ENCODE results near the gene PIGO.

DNA sequence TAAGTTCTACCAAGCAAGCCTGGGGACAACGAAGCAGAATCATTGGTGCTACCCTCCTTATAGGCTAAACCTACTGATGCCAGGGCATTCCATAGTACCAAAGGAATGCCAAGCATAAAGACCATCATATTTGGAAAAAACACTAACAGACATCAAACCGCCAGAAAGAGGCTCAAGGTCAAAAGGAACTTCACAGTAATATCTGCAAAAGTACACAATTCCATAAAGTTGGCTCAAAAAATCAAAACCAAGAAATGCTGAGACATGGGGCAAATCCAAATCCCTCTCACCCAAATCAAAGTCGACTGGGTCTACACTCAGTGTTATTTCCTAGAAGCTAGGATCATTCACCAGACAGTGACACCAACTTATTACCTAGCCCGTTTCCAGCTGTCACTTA lies 27.4 kb downstream of the PIGO start:
- TF ChIP-seq CTCF (IDR thresholded peaks at IDR 0.05) (no peak), EP300 (IDR thresholded peaks at IDR 0.05; ENCODE audit: borderline replicate concordance in 1 of 2, low read depth in 1 of 2, low read length in 1 of 2) (no peak), RFX5 (IDR thresholded peaks at IDR 0.05; ENCODE audit: low read length) (no peak), RAD21 (IDR thresholded peaks at IDR 0.05; ENCODE audit: low read length) (no peak), POLR2AphosphoS5 (IDR thresholded peaks at IDR 0.05; ENCODE audit: low read depth, low read length) (no peak), GATA2 (CRISPR knock-in tag; IDR thresholded peaks at IDR 0.05) (no peak), TAF1 (IDR thresholded peaks at IDR 0.05; ENCODE audit: borderline replicate concordance, low read depth, low read length) (no peak), CHD2 (IDR thresholded peaks at IDR 0.05; ENCODE audit: low read length, partially characterized antibody) (no peak), TCF12 (IDR thresholded peaks at IDR 0.05) (no peak)
